H1 (cell line): ENCODE results near the gene NEGR1. TPM values are rescaled to one million over a fixed set of nuclear protein-coding genes. Genes with fewer than 3 reads are reported as not detected.

Source experiments
- CTCF ChIA-PET: fragments of 300-600 bp; sonication (Branson Sonifier 250); formaldehyde crosslinking; loops from one replicate; lab custom pipeline; 2021; ENCODE audit not compliant: partially characterized antibody; lab: Charles Lee
- POLR2A ChIA-PET: fragments of 300-600 bp; sonication (Branson Sonifier 250); formaldehyde crosslinking; loops from one replicate; lab custom pipeline; 2021; ENCODE audit warnings: inconsistent platforms; ENCODE audit not compliant: partially characterized antibody; lab: Charles Lee
- DNase-seq, 2 experiments: peaks; one replicate each; pipeline versions ENCODE4 v3.0.0 to v3.0.0-alpha.2; 2010 to 2022; ENCODE audit warnings: low spot score in 2 of 2, low read depth in 1 of 2, mixed read lengths in 1 of 2
- FAIRE-seq: peaks from 2 replicates; lab custom pipeline; 2011; peaks lifted over from hg19 to GRCh38; lab: Jason Lieb, UNC
- H2AFZ ChIP-seq: 2 replicates; pipeline ENCODE4 v1.8.1; 2012; ENCODE audit warnings: low read length, inconsistent platforms
- H2AK5ac ChIP-seq: 2 replicates; pipeline ENCODE4 v1.6.1; 2013; ENCODE audit warnings: low read depth, low read length
- H2BK120ac ChIP-seq: replicated peaks from 2 replicates; pipeline ENCODE3; 2013; ENCODE audit warnings: low read depth, low read length, inconsistent platforms
- H2BK12ac ChIP-seq: 2 replicates; pipeline ENCODE4 v1.6.1; 2013; ENCODE audit warnings: low read depth, low read length
- H2BK15ac ChIP-seq: 2 replicates; pipeline ENCODE4 v1.6.1; 2013; ENCODE audit warnings: low read length
- H2BK20ac ChIP-seq: 2 replicates; pipeline ENCODE4 v1.6.1; 2013; ENCODE audit warnings: low read length
- H2BK5ac ChIP-seq: 2 replicates; pipeline ENCODE4 v1.6.1; 2013; ENCODE audit warnings: low read depth, low read length
- H3K14ac ChIP-seq: 2 replicates; pipeline ENCODE4 v1.6.1; 2013; ENCODE audit warnings: inconsistent platforms; ENCODE audit not compliant: insufficient read length
- H3K18ac ChIP-seq: 2 replicates; pipeline ENCODE4 v1.6.1; 2013; ENCODE audit warnings: low read length; ENCODE audit errors: extremely low read depth
- H3K23ac ChIP-seq: 2 replicates; pipeline ENCODE4 v1.6.1; 2013; ENCODE audit warnings: inconsistent platforms; ENCODE audit not compliant: insufficient read length
- H3K23me2 ChIP-seq: 2 replicates; pipeline ENCODE4 v1.6.1; 2013; ENCODE audit warnings: low read depth, low read length
- H3K27ac ChIP-seq: 2 replicates; pipeline ENCODE4 v1.6.1; 2011; ENCODE audit warnings: low read depth, low read length, inconsistent platforms
- H3K27me3 ChIP-seq, 4 experiments: replicated peaks in 1 of 4; 1 replicate in 1 of 4; 2 replicates in 3 of 4; pipeline versions ENCODE4 v1.6.1 to v1.8.1; 2011 to 2013; ENCODE audit warnings: low read length in 3 of 4, mild to moderate bottlenecking in 3 of 4, inconsistent platforms in 2 of 4, mixed read lengths in 2 of 4, moderate library complexity in 1 of 4; ENCODE audit not compliant: control insufficient read depth in 3 of 4, insufficient read depth in 3 of 4; ENCODE audit errors: extremely low read depth in 1 of 4
- H3K36me3 ChIP-seq, 4 experiments: 2 replicates each; pipeline versions ENCODE4 v1.6.1 to v1.8.1; 2011 to 2013; ENCODE audit warnings: mild to moderate bottlenecking in 4 of 4, low read length in 3 of 4, moderate library complexity in 2 of 4, control low read depth in 1 of 4, inconsistent platforms in 1 of 4; ENCODE audit not compliant: insufficient read depth in 4 of 4, control insufficient read depth in 2 of 4
- H3K4ac ChIP-seq: replicated peaks from 2 replicates; pipeline ENCODE3; 2013; ENCODE audit warnings: low read length, low read depth, mixed read lengths, inconsistent platforms; ENCODE audit not compliant: insufficient read length
- H3K4me1 ChIP-seq, 4 experiments: replicated peaks in 1 of 4; 1 replicate in 1 of 4; 2 replicates in 3 of 4; pipeline versions ENCODE4 v1.6.1 to v1.8.1; 2011 to 2013; ENCODE audit warnings: low read length in 3 of 4, inconsistent platforms in 2 of 4, mixed read lengths in 1 of 4; ENCODE audit not compliant: insufficient read depth in 4 of 4, control insufficient read depth in 3 of 4
- H3K4me2 ChIP-seq, 2 experiments: 2 replicates each; pipeline versions ENCODE4 v1.6.1 to v1.8.1; 2011 to 2013; ENCODE audit warnings: low read depth in 2 of 2, low read length in 2 of 2, control low read depth in 1 of 2, inconsistent platforms in 1 of 2, mild to moderate bottlenecking in 1 of 2; ENCODE audit not compliant: insufficient read depth in 1 of 2
- H3K4me3 ChIP-seq, 4 experiments: fragments of 200-600, 300-600 bp in 1 of 4; sonication (generic), shearing (Covaris generic), sonication (Bioruptor Twin) in 1 of 4; 2 replicates each; pipeline versions ENCODE4 v1.5.1 to v1.8.1; 2011 to 2016; ENCODE audit warnings: low read length in 4 of 4, low read depth in 3 of 4, control low read depth in 2 of 4, inconsistent platforms in 2 of 4, mild to moderate bottlenecking in 2 of 4, mixed read lengths in 1 of 4, moderate library complexity in 1 of 4; ENCODE audit not compliant: insufficient read depth in 2 of 4; ENCODE audit errors: extremely low read depth in 1 of 4
- H3K56ac ChIP-seq: replicated peaks from 2 replicates; pipeline ENCODE3; 2013; ENCODE audit warnings: low read depth, mild to moderate bottlenecking, mixed read lengths, low read length, inconsistent platforms; ENCODE audit not compliant: insufficient read length
- H3K79me1 ChIP-seq: 2 replicates; pipeline ENCODE4 v1.6.1; 2013; ENCODE audit warnings: low read depth, low read length, control low read depth
- H3K79me2 ChIP-seq, 2 experiments: 2 replicates each; pipeline versions ENCODE4 v1.6.1 to v1.8.1; 2012 to 2013; ENCODE audit warnings: low read length in 2 of 2, mild to moderate bottlenecking in 2 of 2, inconsistent platforms in 1 of 2; ENCODE audit not compliant: insufficient read depth in 2 of 2, control insufficient read depth in 1 of 2
- H3K9ac ChIP-seq, 4 experiments: replicated peaks in 1 of 4; 1 replicate in 1 of 4; 2 replicates in 3 of 4; pipeline versions ENCODE4 v1.6.1 to v1.8.1; 2011 to 2013; ENCODE audit warnings: low read depth in 3 of 4, low read length in 3 of 4, control low read depth in 2 of 4, mild to moderate bottlenecking in 2 of 4, moderate library complexity in 2 of 4, inconsistent platforms in 1 of 4; ENCODE audit errors: extremely low read depth in 1 of 4
- H3K9me3 ChIP-seq, 2 experiments: 2 replicates each; pipeline versions ENCODE4 v1.6.1 to v1.8.1; 2012 to 2013; ENCODE audit warnings: mild to moderate bottlenecking in 2 of 2, moderate library complexity in 2 of 2, control low read depth in 1 of 2, inconsistent platforms in 1 of 2, low read depth in 1 of 2, low read length in 1 of 2, mixed read lengths in 1 of 2; ENCODE audit not compliant: insufficient read depth in 2 of 2
- H4K20me1 ChIP-seq, 2 experiments: replicated peaks in 1 of 2; 2 replicates each; pipeline versions ENCODE3 to v1.8.1; 2011 to 2013; ENCODE audit warnings: inconsistent platforms in 2 of 2, low read length in 2 of 2, mild to moderate bottlenecking in 1 of 2; ENCODE audit not compliant: insufficient read depth in 2 of 2, control insufficient read depth in 1 of 2
- H4K5ac ChIP-seq: 2 replicates; pipeline ENCODE4 v1.6.1; 2013; ENCODE audit warnings: low read length, low read depth, mixed read lengths, inconsistent platforms; ENCODE audit not compliant: insufficient read length
- H4K8ac ChIP-seq: 2 replicates; pipeline ENCODE4 v1.8.0; 2013; ENCODE audit warnings: mild to moderate bottlenecking, moderate library complexity, low read length, inconsistent platforms; ENCODE audit not compliant: insufficient read depth; ENCODE audit errors: extremely low read depth
- H4K91ac ChIP-seq: replicated peaks from 2 replicates; pipeline ENCODE3; 2013; ENCODE audit warnings: low read length, mixed read lengths, inconsistent platforms; ENCODE audit not compliant: insufficient read length
- SAP30 ChIP-seq: fragments of 300-600 bp; sonication (generic); IDR thresholded peaks from 2 replicates; pipeline ENCODE4 v1.7.1; 2012; ENCODE audit warnings: low read length, moderate library complexity, mild to moderate bottlenecking, inconsistent platforms; ENCODE audit not compliant: insufficient read depth, insufficient replicate concordance
- WGBS, 2 experiments: shearing (Covaris generic) in 1 of 2; methylation state at CpG; one replicate each; pipeline versions ENCODE4 v1.1.6 to v1.1.7; 2013 to 2015; ENCODE audit warnings: low lambda C conversion rate in 2 of 2, mixed read lengths in 2 of 2, inconsistent platforms in 1 of 2, low coverage in 1 of 2, missing lambda C conversion rate in 1 of 2; ENCODE audit not compliant: insufficient replicate concordance in 2 of 2, insufficient coverage in 1 of 2, insufficient read length in 1 of 2; ENCODE audit errors: extremely low coverage in 1 of 2, missing lambda C conversion rate in 1 of 2; 5-methylcytosine and 5-hydroxymethylcytosine counted together
- polyA plus RNA-seq, 7 experiments: library from polyadenylated mRNA; depleted of rRNA in 3 of 7; stranded (reverse) in 5 of 7; unstranded in 2 of 7; fragments of >200 nt in 5 of 7; fragments of 200-250 nt in 2 of 7; gene quantifications; 1 replicate in 5 of 7; 2 replicates in 1 of 7; 4 replicates in 1 of 7; pipeline versions ENCODE4 v1.2.1 to v1.2.3, GENCODE V29; 2011 to 2013; ENCODE audit warnings: missing spikeins in 2 of 7, mixed read lengths in 2 of 7
- total RNA-seq: library from RNA; stranded (reverse); fragmentation: NEBNext Ultra II Directional; extraction: Animal tissue kit (Norgen Biotek cat#: 25700); gene quantifications from 2 replicates; pipeline ENCODE4 v1.2.1, GENCODE V29; 2021

NEGR1 gene
- total and polyA plus RNA-seq, 2 of the 8 experiments (the other 6 are each of a cell fraction or from before 2014, with no cell fraction given), result 0.71 to 1.3 TPM

DNA sequence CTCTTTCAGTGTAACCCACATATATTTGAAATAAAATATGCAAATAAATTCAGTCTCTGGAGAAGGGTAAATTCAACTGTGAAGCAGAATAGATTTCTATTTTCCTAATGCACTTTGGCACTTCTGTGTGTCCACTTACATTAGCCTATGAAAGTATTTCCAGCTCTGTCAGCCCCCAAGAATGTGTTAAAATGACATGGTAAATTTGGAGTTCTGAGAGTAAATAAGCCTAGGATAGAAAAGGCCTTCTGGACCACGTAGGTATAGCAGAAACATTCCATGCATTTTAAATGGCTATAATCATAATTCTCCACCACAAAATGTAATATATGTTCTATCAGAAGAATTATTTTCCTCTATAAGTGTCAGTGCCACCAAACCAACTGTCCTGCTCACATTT, 276.2 kb downstream of the NEGR1 start:
- H2AK5ac ChIP-seq, result no peak overlapping the region
- H2BK120ac ChIP-seq, result no peak overlapping the region
- no peak overlapping the region for H4K8ac ChIP-seq
- H3K14ac ChIP-seq, result no peak overlapping the region
- no peak overlapping the region for H3K4ac ChIP-seq
- CTCF ChIA-PET, result no interaction called here
- no peaks in the 10 kb centered on the region for H3K79me2 ChIP-seq
- FAIRE-seq (no peak), DNase-seq (no peak)
- no peak overlapping the region for H3K23ac ChIP-seq
- no peak overlapping the region for H3K9ac ChIP-seq
- TF ChIP-seq SAP30, result no peak
- H3K27ac ChIP-seq, result no peak overlapping the region
- POLR2A ChIA-PET, result no interaction called here
- no peak overlapping the region for H2BK15ac ChIP-seq
- no peaks in the 10 kb centered on the region for H3K23me2 ChIP-seq
- no peak overlapping the region for H3K4me3 ChIP-seq
- no peaks in the 10 kb centered on the region for H4K20me1 ChIP-seq
- H3K4me2 ChIP-seq, result no peak overlapping the region
- no peaks in the 10 kb centered on the region for H3K36me3 ChIP-seq
- H3K27me3 ChIP-seq, result no peaks in the 10 kb centered on the region
- H4K91ac ChIP-seq, result no peak overlapping the region
- no peak overlapping the region for H2BK5ac ChIP-seq
- peaks cover 0 to 3% (median 2%) of the 10 kb centered on the region in 4 experiments; a peak in 2 of 7 replicates for H3K4me1 ChIP-seq
- no peak overlapping the region for H3K18ac ChIP-seq
- no peak overlapping the region for H4K5ac ChIP-seq
- no peak overlapping the region for H2BK12ac ChIP-seq
- no peaks in the 10 kb centered on the region for H3K9me3 ChIP-seq
- no peaks in the 10 kb centered on the region for H3K79me1 ChIP-seq
- WGBS, 2 experiments, result 63% methylated on average over 1 of the region's 1 CpG; no CpG with 5 or more reads in 1 of the 2 experiments
- H2AFZ ChIP-seq, result no peak overlapping the region
- H3K56ac ChIP-seq, result no peak overlapping the region
- no peak overlapping the region for H2BK20ac ChIP-seq
